ENCODE measurements around the gene KCNIP1. TPM values are rescaled to one million over a fixed set of nuclear protein-coding genes. Genes with fewer than 3 reads are reported as not detected.

KCNIP1 gene
- total RNA-seq, 2 experiments from 2014 or later, result not detected

DNA sequence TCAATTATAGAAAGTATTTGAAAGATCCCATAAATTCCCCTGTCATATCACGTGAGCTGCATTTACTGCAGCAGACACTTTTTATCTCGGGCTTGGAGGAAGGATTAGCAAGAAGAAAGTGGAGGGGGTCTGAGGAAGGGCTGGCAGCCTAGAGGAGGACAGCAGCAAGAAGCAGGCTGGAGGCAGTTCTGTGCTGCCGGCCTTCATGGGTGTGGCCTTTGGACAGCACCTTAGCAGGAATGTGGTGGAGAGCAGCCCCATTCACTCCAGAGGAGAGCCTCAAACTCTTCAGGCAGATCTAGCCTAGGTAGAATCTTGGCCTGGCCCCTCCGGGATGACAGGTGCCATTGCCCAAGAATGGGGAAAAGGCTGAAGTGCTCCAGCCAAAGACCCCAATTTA lies 189.9 kb downstream of the KCNIP1 start:
- DNase-seq, result no peak
- Mint-ChIP-seq H3K9me3 (ENCODE audit: low read depth) (no peaks in the 10 kb centered on the region), H3K27ac (no peak overlapping the region), H3K4me1 (no peaks in the 10 kb centered on the region), H3K4me3 (no peak overlapping the region), H3K36me3 (no peaks in the 10 kb centered on the region), H3K27me3 (peaks cover 34% of the 10 kb centered on the region)
- no peak for ATAC-seq
- CTCF ChIA-PET, result interaction anchor here (1.6 kb wide), 1 partner anchor 37 kb away, joined by 3 read pairs; no protein-coding TSS in a partner anchor

DNA sequence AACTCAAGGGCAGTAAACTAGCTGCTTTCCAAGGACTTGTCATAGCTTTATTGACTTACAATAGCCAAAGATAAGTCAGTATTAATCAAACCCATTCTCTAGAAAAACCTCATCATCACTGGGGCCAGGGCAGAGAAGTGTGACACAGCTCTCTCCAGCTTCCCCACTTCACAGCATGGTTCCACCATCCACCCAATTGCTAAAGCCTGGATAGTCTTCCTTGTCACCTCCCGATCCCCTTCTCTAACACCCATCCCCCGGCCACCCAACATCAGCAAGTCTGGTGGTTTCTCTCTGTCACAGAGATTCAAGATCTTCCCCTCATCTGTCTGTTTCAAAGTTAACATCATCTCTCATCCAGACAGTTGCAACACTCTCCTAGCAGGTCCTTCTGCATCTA lies 191.1 kb downstream of the KCNIP1 start:
- no peak for ATAC-seq
- CTCF ChIA-PET, result no interaction called here
- H3K27me3 Mint-ChIP-seq, result peaks cover 34% of the 10 kb centered on the region

GRCh38 chr5:170697031-170697430 lies 193.2 kb downstream of the KCNIP1 start:
- no peaks in the 10 kb centered on the region for H3K4me1 Mint-ChIP-seq
- no peak overlapping the region for H3K4me3 Mint-ChIP-seq
- DNase-seq, result peak; percentile 23
- no peaks in the 10 kb centered on the region for H3K36me3 Mint-ChIP-seq
- peaks cover 26% of the 10 kb centered on the region for H3K27me3 Mint-ChIP-seq
- ATAC-seq, result no peak
- H3K9me3 Mint-ChIP-seq (ENCODE audit: low read depth), result no peaks in the 10 kb centered on the region
- CTCF ChIA-PET, result no interaction called here
- no peak overlapping the region for H3K27ac Mint-ChIP-seq

More for the DNA sequence above, 191.1 kb downstream of the KCNIP1 start:
- no peak for DNase-seq
- H3K36me3 Mint-ChIP-seq, result no peaks in the 10 kb centered on the region
- H3K4me1 Mint-ChIP-seq, result no peaks in the 10 kb centered on the region
- H3K27ac Mint-ChIP-seq, result no peak overlapping the region
- no peaks in the 10 kb centered on the region for H3K9me3 Mint-ChIP-seq (ENCODE audit: low read depth)
- no peak overlapping the region for H3K4me3 Mint-ChIP-seq

DNA sequence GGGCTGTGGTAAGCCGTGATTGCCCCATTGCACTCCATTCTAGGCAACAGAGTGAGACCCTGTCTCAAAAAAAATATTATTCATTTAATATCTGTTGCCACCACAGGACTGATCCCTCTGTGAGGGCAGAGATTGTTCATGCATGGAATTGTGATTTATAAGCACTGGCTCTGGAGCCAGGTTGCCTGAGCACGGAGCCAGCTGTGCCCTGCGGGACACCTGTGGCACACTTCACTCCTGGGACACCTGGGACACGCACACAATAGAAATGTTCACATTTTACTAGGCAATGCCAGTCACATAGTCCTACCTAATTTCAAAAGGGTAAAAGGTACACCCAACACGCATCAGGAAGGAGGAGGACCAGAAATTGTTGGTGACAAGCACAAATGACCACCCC lies 196.7 kb downstream of the KCNIP1 start:
- Mint-ChIP-seq H3K9me3 (ENCODE audit: low read depth) (no peaks in the 10 kb centered on the region), H3K4me3 (no peak overlapping the region), H3K27me3 (peaks cover 14% of the 10 kb centered on the region), H3K36me3 (no peaks in the 10 kb centered on the region), H3K27ac (no peak overlapping the region), H3K4me1 (no peaks in the 10 kb centered on the region)
- CTCF ChIA-PET, result no interaction called here
- ATAC-seq (no peak), DNase-seq (peak; percentile 9)

GRCh38 chr5:170701334-170701733 lies 197.5 kb downstream of the KCNIP1 start:
- CTCF ChIA-PET, result no interaction called here
- ATAC-seq, result no peak
- no peaks in the 10 kb centered on the region for H3K36me3 Mint-ChIP-seq

DNA sequence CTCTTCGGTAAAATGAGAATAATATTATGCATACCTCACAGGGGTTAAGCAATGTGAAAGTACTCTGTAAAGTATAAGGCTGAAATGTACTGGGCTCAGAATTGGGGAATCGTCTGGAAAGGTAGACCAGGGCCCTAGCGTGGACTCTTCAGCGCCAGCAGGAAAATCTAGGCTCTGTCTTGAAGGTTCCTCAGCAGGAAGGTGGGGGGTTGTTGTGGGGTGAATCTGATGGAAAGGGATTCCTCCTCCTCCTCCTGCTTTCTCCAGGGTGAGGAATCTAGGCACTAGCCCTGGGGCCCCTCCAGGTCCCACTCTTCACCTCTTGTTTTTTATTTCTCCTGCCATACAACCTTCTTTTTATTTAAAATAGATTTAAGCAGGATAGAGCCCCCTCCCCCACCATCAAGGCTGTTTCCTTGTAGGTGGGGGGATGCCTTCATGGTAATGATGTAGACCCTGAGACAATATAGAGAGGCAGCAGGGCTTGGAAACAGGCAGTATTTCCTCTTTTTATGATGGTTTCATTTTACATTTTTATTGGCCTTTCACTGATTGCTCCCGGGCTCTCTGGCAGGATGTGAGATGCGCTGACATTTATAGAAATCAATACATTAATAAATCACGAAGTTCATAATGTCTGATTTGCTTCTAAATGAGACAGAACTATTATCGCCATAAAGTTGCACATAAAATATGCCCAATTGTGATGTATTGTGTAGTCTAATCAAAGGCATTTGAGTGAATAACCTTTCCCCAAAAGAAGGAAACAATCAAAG lies 200.8 kb downstream of the KCNIP1 start:
- Mint-ChIP-seq H3K27me3 (peaks cover 3% of the 10 kb centered on the region), H3K36me3 (no peaks in the 10 kb centered on the region), H3K4me1 (no peaks in the 10 kb centered on the region), H3K9me3 (ENCODE audit: low read depth) (no peaks in the 10 kb centered on the region), H3K4me3 (no peak overlapping the region), H3K27ac (no peak overlapping the region)
- DNase-seq (peak; percentile 23), ATAC-seq (no peak)
- CTCF ChIA-PET, result no interaction called here

More at GRCh38 chr5:170701334-170701733, 197.5 kb downstream of the KCNIP1 start:
- Mint-ChIP-seq H3K9me3 (ENCODE audit: low read depth) (no peaks in the 10 kb centered on the region), H3K27ac (no peak overlapping the region), H3K4me3 (no peak overlapping the region), H3K27me3 (peaks cover 9% of the 10 kb centered on the region), H3K4me1 (no peaks in the 10 kb centered on the region)
- peak; percentile 29 for DNase-seq

GRCh38 chr5:170709640-170710039 lies 205.8 kb downstream of the KCNIP1 start:
- CTCF ChIA-PET, result no interaction called here
- Mint-ChIP-seq H3K9me3 (ENCODE audit: low read depth) (no peaks in the 10 kb centered on the region), H3K27ac (no peak overlapping the region), H3K4me3 (no peak overlapping the region), H3K4me1 (no peaks in the 10 kb centered on the region), H3K27me3 (no peaks in the 10 kb centered on the region), H3K36me3 (no peaks in the 10 kb centered on the region)
- DNase-seq, result no peak
- no peak for ATAC-seq

DNA sequence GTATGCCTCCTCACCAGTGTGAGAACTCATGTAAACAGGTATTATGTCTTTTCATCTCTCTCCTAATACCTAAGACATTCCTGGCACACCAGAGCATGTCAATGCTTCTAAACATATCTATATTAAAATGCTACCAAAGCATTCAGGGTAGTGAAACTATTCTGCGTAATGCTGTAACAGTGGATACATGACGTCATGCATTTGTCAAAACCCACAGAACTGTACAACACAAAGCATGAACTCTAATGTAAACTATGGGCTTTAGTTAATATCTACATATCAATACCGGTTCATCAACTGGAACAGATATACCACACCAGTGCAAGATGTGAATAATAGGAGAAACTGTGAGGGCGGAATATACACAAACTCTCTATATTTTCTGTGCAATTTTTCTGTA lies 207.5 kb downstream of the KCNIP1 start:
- no peak for ATAC-seq

DNA sequence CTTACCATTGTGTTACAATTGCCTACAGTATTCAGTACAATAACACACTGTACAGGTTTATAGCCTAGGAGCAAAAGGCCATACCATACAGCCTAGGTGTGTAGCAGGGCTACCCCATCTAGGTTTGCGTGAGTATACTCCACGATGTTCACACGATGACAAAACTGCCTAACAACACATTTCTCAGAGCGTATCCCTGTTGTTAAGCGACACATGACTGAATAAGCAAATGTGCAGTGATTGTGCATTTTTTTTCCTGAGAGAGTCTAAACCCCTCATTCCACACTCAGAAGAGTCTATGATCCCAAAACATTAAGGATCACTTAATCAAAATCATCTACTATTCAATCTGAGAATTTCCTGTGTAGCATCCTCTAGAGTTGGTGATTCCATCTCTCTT lies 211.3 kb downstream of the KCNIP1 start:
- Mint-ChIP-seq H3K36me3 (no peaks in the 10 kb centered on the region), H3K9me3 (ENCODE audit: low read depth) (no peaks in the 10 kb centered on the region), H3K4me3 (no peak overlapping the region), H3K4me1 (no peaks in the 10 kb centered on the region), H3K27me3 (peaks cover 8% of the 10 kb centered on the region), H3K27ac (no peak overlapping the region)
- ATAC-seq (no peak), DNase-seq (peak; percentile 3)
- CTCF ChIA-PET, result no interaction called here

More for the DNA sequence above, 207.5 kb downstream of the KCNIP1 start:
- CTCF ChIA-PET, result interaction anchor here (0.7 kb wide), 1 partner anchor 72 kb away, joined by 3 read pairs; no protein-coding TSS in a partner anchor
- no peaks in the 10 kb centered on the region for H3K4me1 Mint-ChIP-seq
- DNase-seq, result no peak
- no peak overlapping the region for H3K4me3 Mint-ChIP-seq
- H3K9me3 Mint-ChIP-seq (ENCODE audit: low read depth), result no peaks in the 10 kb centered on the region
- H3K36me3 Mint-ChIP-seq, result no peaks in the 10 kb centered on the region
- no peak overlapping the region for H3K27ac Mint-ChIP-seq
- H3K27me3 Mint-ChIP-seq, result peaks cover under 1% of the 10 kb centered on the region

GRCh38 chr5:170716396-170716795 lies 212.6 kb downstream of the KCNIP1 start:
- DNase-seq, result no peak
- no peaks in the 10 kb centered on the region for H3K9me3 Mint-ChIP-seq (ENCODE audit: low read depth)
- H3K4me1 Mint-ChIP-seq, result no peaks in the 10 kb centered on the region
- no peak overlapping the region for H3K4me3 Mint-ChIP-seq
- no peak overlapping the region for H3K27ac Mint-ChIP-seq
- no peak for ATAC-seq
- peaks cover 8% of the 10 kb centered on the region for H3K27me3 Mint-ChIP-seq
- CTCF ChIA-PET, result no interaction called here
- no peaks in the 10 kb centered on the region for H3K36me3 Mint-ChIP-seq

- CTCF ChIA-PET, result no interaction called here
- ATAC-seq, result no peak
Observed at GRCh38 chr5:170719551-170719950, 215.7 kb downstream of the KCNIP1 start.

GRCh38 chr5:170720179-170720578 lies 216.4 kb downstream of the KCNIP1 start:
- CTCF ChIA-PET, result no interaction called here
- H3K36me3 Mint-ChIP-seq, result no peaks in the 10 kb centered on the region
- H3K27me3 Mint-ChIP-seq, result peaks cover 17% of the 10 kb centered on the region
- no peak overlapping the region for H3K27ac Mint-ChIP-seq
- no peak overlapping the region for H3K4me3 Mint-ChIP-seq
- no peaks in the 10 kb centered on the region for H3K4me1 Mint-ChIP-seq
- no peaks in the 10 kb centered on the region for H3K9me3 Mint-ChIP-seq (ENCODE audit: low read depth)
- ATAC-seq (no peak), DNase-seq (no peak)

More at GRCh38 chr5:170719551-170719950, 215.7 kb downstream of the KCNIP1 start:
- Mint-ChIP-seq H3K27ac (no peak overlapping the region), H3K4me3 (no peak overlapping the region), H3K36me3 (no peaks in the 10 kb centered on the region), H3K9me3 (ENCODE audit: low read depth) (no peaks in the 10 kb centered on the region), H3K27me3 (peaks cover 13% of the 10 kb centered on the region), H3K4me1 (no peaks in the 10 kb centered on the region)
- DNase-seq, result peak; percentile 29

DNA sequence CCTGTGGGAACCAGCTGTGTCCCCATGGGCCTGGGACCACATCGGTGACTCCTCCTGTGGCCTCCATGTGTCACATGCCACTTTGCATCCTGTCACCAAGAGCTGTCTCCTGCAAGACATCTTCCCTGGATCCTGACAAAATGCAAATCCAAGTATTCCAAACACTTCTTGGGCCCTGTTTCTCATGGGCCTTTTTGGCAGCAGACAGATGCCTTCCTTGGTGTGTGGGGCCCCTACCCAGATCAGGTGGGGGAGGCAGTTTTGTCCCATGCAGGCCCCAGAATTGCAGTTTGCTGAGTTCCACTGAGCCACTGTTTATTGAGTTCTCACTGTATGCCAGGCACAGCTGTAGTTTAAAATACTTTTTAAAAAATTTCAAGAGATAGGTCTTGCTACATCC lies 217.2 kb downstream of the KCNIP1 start:
- no peak overlapping the region for H3K27ac Mint-ChIP-seq
- H3K9me3 Mint-ChIP-seq (ENCODE audit: low read depth), result no peaks in the 10 kb centered on the region
- CTCF ChIA-PET, result no interaction called here
- no peak overlapping the region for H3K4me3 Mint-ChIP-seq
- H3K36me3 Mint-ChIP-seq, result no peaks in the 10 kb centered on the region
- H3K4me1 Mint-ChIP-seq, result no peaks in the 10 kb centered on the region
- DNase-seq (peak; percentile 23), ATAC-seq (no peak)
- peaks cover 20% of the 10 kb centered on the region for H3K27me3 Mint-ChIP-seq

DNA sequence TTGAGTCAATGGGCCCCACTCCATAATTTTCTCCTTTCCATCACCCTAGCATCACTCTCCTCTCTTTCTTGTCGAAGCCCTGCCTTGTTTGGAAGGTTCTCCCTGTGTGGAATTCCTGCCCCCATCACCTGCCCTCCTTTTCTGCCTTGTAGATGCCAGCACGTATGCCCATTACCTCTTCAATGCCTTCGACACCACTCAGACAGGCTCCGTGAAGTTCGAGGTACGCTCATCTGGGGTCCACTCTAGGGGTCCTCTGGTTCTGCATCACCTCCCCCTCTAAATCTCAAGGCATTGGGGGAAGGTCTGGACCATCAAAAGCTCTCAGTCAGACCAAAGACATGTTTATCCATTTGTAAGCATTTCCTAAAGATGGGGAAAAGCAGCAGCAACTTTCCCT lies 217.9 kb downstream of the KCNIP1 start:
- DNase-seq, result peak; percentile 25
- H3K27me3 Mint-ChIP-seq, result peaks cover 19% of the 10 kb centered on the region
- no peak overlapping the region for H3K27ac Mint-ChIP-seq
- H3K9me3 Mint-ChIP-seq (ENCODE audit: low read depth), result no peaks in the 10 kb centered on the region
- no peaks in the 10 kb centered on the region for H3K4me1 Mint-ChIP-seq
- no peak overlapping the region for H3K4me3 Mint-ChIP-seq
- CTCF ChIA-PET, result no interaction called here
- no peaks in the 10 kb centered on the region for H3K36me3 Mint-ChIP-seq
- ATAC-seq, result no peak
